Measurements from ENCODE around the gene CLCN7. TPM values are rescaled to one million over a fixed set of nuclear protein-coding genes. Genes with fewer than 3 reads are reported as not detected.

The CLCN7 gene
- total RNA-seq, 1 experiment from 2014 or later = 64.0 TPM

- H3K4me2 ChIP-seq (ENCODE audit: low read length) = no peak overlapping the region
- ATAC-seq (no peak), DNase-seq (ENCODE audit: low read depth, low spot score) (no peak)
- ChIA-PET RAD21 (ENCODE audit: low non-redundant PET in 1 of 2, low total read pairs in 2 of 2, uncharacterized antibody in 2 of 2, unreplicated experiment in 2 of 2) (no interaction called here), CTCF (no interaction called here), POLR2A (no interaction called here)
- H2AFZ ChIP-seq (ENCODE audit: low read depth, low read length, poor library complexity, severe bottlenecking) = no peak overlapping the region
- no peaks in the 10 kb centered on the region for H3K4me1 ChIP-seq (ENCODE audit: control insufficient read depth in 1 of 2, insufficient read depth in 2 of 2, low read length in 2 of 2)
- H3K27me3 ChIP-seq (ENCODE audit: insufficient read depth, low read length) = no peaks in the 10 kb centered on the region
- no peak overlapping the region for H3K9ac ChIP-seq (ENCODE audit: low read length)
- BruUV-seq (replicated peaks) = no TSS peak
- no peak overlapping the region for H3K27ac ChIP-seq (ENCODE audit: low read depth, low read length)
- no peaks in the 10 kb centered on the region for H4K20me1 ChIP-seq (ENCODE audit: insufficient read depth)
- no peaks in the 10 kb centered on the region for H3K9me2 ChIP-seq (ENCODE audit: insufficient read depth)
- H3K4me3 ChIP-seq (replicated peaks in 1 of 2; ENCODE audit: low read depth in 1 of 2, low read length in 2 of 2) = no peak overlapping the region
- H3K9me3 ChIP-seq (ENCODE audit: control insufficient read depth in 1 of 2, insufficient read depth in 1 of 2, low read depth in 1 of 2, low read length in 2 of 2) = no peaks in the 10 kb centered on the region
- intact Hi-C loops (cut with micrococcal nuclease) = no loop called here
- no peaks in the 10 kb centered on the region; a peak in 1 of 4 replicates for H3K36me3 ChIP-seq (ENCODE audit: control insufficient read depth in 1 of 2, insufficient read depth in 2 of 2, low read length in 2 of 2)
- no peaks in the 10 kb centered on the region for H3K79me2 ChIP-seq (ENCODE audit: insufficient read depth, low read length)
- TF ChIP-seq FOSL1 (IDR thresholded peaks at IDR 0.05; ENCODE audit: low read depth) (no peak), ZNF274 (IDR thresholded peaks at IDR 0.05; ENCODE audit: low read depth, low read length) (no peak), REST (IDR thresholded peaks at IDR 0.05; ENCODE audit: low read depth) (no peak), JUND (IDR thresholded peaks at IDR 0.05) (no peak), ZBTB33 (IDR thresholded peaks at IDR 0.05; ENCODE audit: extremely low read depth, insufficient replicate concordance, low read length) (no peak), CTCF (IDR thresholded peaks at IDR 0.05 in 2 of 3, conservative IDR thresholded peaks at IDR 0.05 in 1 of 3; ENCODE audit: borderline replicate concordance in 1 of 3, insufficient read depth in 1 of 3, low read depth in 2 of 3, low read length in 2 of 3) (no peak), CEBPB (IDR thresholded peaks at IDR 0.05; ENCODE audit: low read depth) (no peak), MAX (IDR thresholded peaks at IDR 0.05) (no peak), SIN3A (IDR thresholded peaks at IDR 0.05; ENCODE audit: low read depth) (no peak), SRF (IDR thresholded peaks at IDR 0.05; ENCODE audit: low read depth) (no peak)
Observed at GRCh38 chr16:1445518-1446203, 29.2 kb downstream of the CLCN7 start.
